DMS 273 (cell line): ENCODE data around the gene CXCL12.

Experiments used
- DNase-seq: peaks from one replicate; lab custom pipeline; 2025; ENCODE audit not compliant: unreplicated experiment; lab: John Stamatoyannopoulos, UW

Gene CXCL12

GRCh38 chr10:44364566-44364965 lies 20.3 kb downstream of the CXCL12 start:
- no peak for DNase-seq

GRCh38 chr10:44363716-44364115 lies 21.2 kb downstream of the CXCL12 start:
- no peak for DNase-seq

GRCh38 chr10:44362866-44363711 lies 21.8 kb downstream of the CXCL12 start:
- DNase-seq: no peak

GRCh38 chr10:44361109-44361508 lies 23.8 kb downstream of the CXCL12 start:
- DNase-seq: no peak

- DNase-seq: no peak
Observed at GRCh38 chr10:44358080-44358771, 26.7 kb downstream of the CXCL12 start.

- DNase-seq: no peak
Observed at GRCh38 chr10:44357023-44357540, 27.8 kb downstream of the CXCL12 start.

- no peak for DNase-seq
Observed at GRCh38 chr10:44356139-44357022, 28.5 kb downstream of the CXCL12 start.

GRCh38 chr10:44355630-44356029 lies 29.3 kb downstream of the CXCL12 start:
- DNase-seq: no peak

- DNase-seq: no peak
Observed at GRCh38 chr10:44354771-44355170, 30.1 kb downstream of the CXCL12 start.

- no peak for DNase-seq
Observed at GRCh38 chr10:44353721-44354120, 31.2 kb downstream of the CXCL12 start.

GRCh38 chr10:44353128-44353390 lies 31.8 kb downstream of the CXCL12 start:
- no peak for DNase-seq

GRCh38 chr10:44352316-44353127 lies 32.4 kb downstream of the CXCL12 start:
- peak; percentile 61 for DNase-seq

GRCh38 chr10:44348496-44348895 lies 36.4 kb downstream of the CXCL12 start:
- DNase-seq: no peak

GRCh38 chr10:44347609-44348400 lies 37.1 kb downstream of the CXCL12 start:
- peak; percentile 6 for DNase-seq

- DNase-seq: no peak
Observed at GRCh38 chr10:44344727-44345126, 40.2 kb downstream of the CXCL12 start.

- no peak for DNase-seq
Observed at GRCh38 chr10:44343843-44344242, 41.1 kb downstream of the CXCL12 start.

- no peak for DNase-seq
Observed at GRCh38 chr10:44341886-44342285, 43.0 kb downstream of the CXCL12 start.

GRCh38 chr10:44340557-44340956 lies 44.3 kb downstream of the CXCL12 start:
- DNase-seq: no peak

GRCh38 chr10:44339218-44339617 lies 45.7 kb downstream of the CXCL12 start:
- DNase-seq: no peak

- no peak for DNase-seq
Observed at GRCh38 chr10:44337081-44337480, 47.8 kb downstream of the CXCL12 start.
